ENCODE data around the gene CDH22.

Gene CDH22

GRCh38 chr20:46349035-46349741 lies 40.9 kb upstream of the CDH22 start:
- Mint-ChIP-seq H3K4me1 (peaks cover 35 to 51% of the 10 kb centered on the region in 2 donors), H3K4me3 (peak overlapping the region in 1 of 2 donors; percentile 52), H3K36me3 (peaks cover 41 to 48% of the 10 kb centered on the region in 2 donors), H3K27me3 (no peaks in the 10 kb centered on the region), H3K9me3 (peaks cover 0 to 1% of the 10 kb centered on the region in 2 donors), H3K27ac (peak overlapping the region; percentile 27)
- no peak for ATAC-seq (replicated peaks)
- no peak for DNase-seq

GRCh38 chr20:46347841-46348803 lies 39.8 kb upstream of the CDH22 start:
- H3K4me3 Mint-ChIP-seq, result no peak overlapping the region
- peaks cover 0 to 1% of the 10 kb centered on the region in 2 donors for H3K9me3 Mint-ChIP-seq
- H3K36me3 Mint-ChIP-seq, result peaks cover 32 to 37% of the 10 kb centered on the region in 2 donors
- peaks cover under 1 to 5% of the 10 kb centered on the region in 2 donors for H3K27me3 Mint-ChIP-seq
- ATAC-seq (replicated peaks) (no peak), DNase-seq (no peak)
- H3K27ac Mint-ChIP-seq, result no peak overlapping the region
- H3K4me1 Mint-ChIP-seq, result peaks cover 35 to 57% of the 10 kb centered on the region in 2 donors

GRCh38 chr20:46346770-46347169 lies 38.5 kb upstream of the CDH22 start:
- Mint-ChIP-seq H3K4me3 (no peak overlapping the region), H3K36me3 (peaks cover 19 to 25% of the 10 kb centered on the region in 2 donors), H3K9me3 (peaks cover 0 to 1% of the 10 kb centered on the region in 2 donors), H3K27ac (no peak overlapping the region), H3K4me1 (peaks cover 32 to 53% of the 10 kb centered on the region in 2 donors), H3K27me3 (peaks cover 13 to 15% of the 10 kb centered on the region in 2 donors)
- DNase-seq (no peak), ATAC-seq (replicated peaks) (no peak)

GRCh38 chr20:46344488-46345162 lies 36.3 kb upstream of the CDH22 start:
- H3K9me3 Mint-ChIP-seq, result peaks cover 0 to 1% of the 10 kb centered on the region in 2 donors
- peak overlapping the region in 1 of 2 donors; percentile 4 for H3K4me3 Mint-ChIP-seq
- DNase-seq, result no peak
- no peak overlapping the region for H3K27ac Mint-ChIP-seq
- ATAC-seq (replicated peaks), result no peak
- H3K27me3 Mint-ChIP-seq, result peaks cover 22 to 30% of the 10 kb centered on the region in 2 donors
- peaks cover 4 to 9% of the 10 kb centered on the region in 2 donors for H3K36me3 Mint-ChIP-seq
- peaks cover 15 to 32% of the 10 kb centered on the region in 2 donors for H3K4me1 Mint-ChIP-seq

- Mint-ChIP-seq H3K9me3 (peaks cover 0 to 1% of the 10 kb centered on the region in 2 donors), H3K4me3 (peak overlapping the region in 1 of 2 donors; percentile 53), H3K27me3 (peaks cover 25 to 37% of the 10 kb centered on the region in 2 donors), H3K4me1 (peaks cover 13 to 25% of the 10 kb centered on the region in 2 donors), H3K36me3 (peaks cover 2 to 7% of the 10 kb centered on the region in 2 donors), H3K27ac (peak overlapping the region; percentile 51)
- no peak for DNase-seq
- ATAC-seq (replicated peaks), result peak in 1 of 2 donors; percentile 10
Measured at GRCh38 chr20:46343975-46344357, 35.7 kb upstream of the CDH22 start.

GRCh38 chr20:46343348-46343974 lies 35.2 kb upstream of the CDH22 start:
- ATAC-seq (replicated peaks) (peak; percentile 67), DNase-seq (no peak)
- Mint-ChIP-seq H3K4me3 (peak overlapping the region; percentile 65 to 72), H3K27ac (peak overlapping the region; percentile 51), H3K9me3 (peaks cover 0 to 1% of the 10 kb centered on the region in 2 donors), H3K36me3 (peaks cover 0 to 7% of the 10 kb centered on the region in 2 donors), H3K4me1 (peaks cover 13 to 22% of the 10 kb centered on the region in 2 donors), H3K27me3 (peaks cover 28 to 40% of the 10 kb centered on the region in 2 donors)

GRCh38 chr20:46342451-46343347 lies 34.4 kb upstream of the CDH22 start:
- Mint-ChIP-seq H3K36me3 (peaks cover 0 to 7% of the 10 kb centered on the region in 2 donors), H3K9me3 (peaks cover 0 to 1% of the 10 kb centered on the region in 2 donors), H3K27ac (peak overlapping the region; percentile 51), H3K27me3 (peaks cover 28 to 41% of the 10 kb centered on the region in 2 donors), H3K4me3 (peak overlapping the region; percentile 61 to 65), H3K4me1 (peaks cover 13 to 22% of the 10 kb centered on the region in 2 donors)
- ATAC-seq (replicated peaks) (peak in 1 of 2 donors; percentile 20), DNase-seq (no peak)

GRCh38 chr20:46342010-46342378 lies 33.7 kb upstream of the CDH22 start:
- peaks cover 13 to 22% of the 10 kb centered on the region in 2 donors for H3K4me1 Mint-ChIP-seq
- peaks cover 28 to 48% of the 10 kb centered on the region in 2 donors for H3K27me3 Mint-ChIP-seq
- H3K27ac Mint-ChIP-seq, result no peak overlapping the region
- H3K4me3 Mint-ChIP-seq, result no peak overlapping the region
- DNase-seq (no peak), ATAC-seq (replicated peaks) (no peak)
- H3K36me3 Mint-ChIP-seq, result peaks cover 0 to 7% of the 10 kb centered on the region in 2 donors
- peaks cover 0 to 1% of the 10 kb centered on the region in 2 donors for H3K9me3 Mint-ChIP-seq

GRCh38 chr20:46341074-46342009 lies 33.0 kb upstream of the CDH22 start:
- Mint-ChIP-seq H3K9me3 (peaks cover 0 to 1% of the 10 kb centered on the region in 2 donors), H3K4me3 (no peak overlapping the region), H3K36me3 (peaks cover 0 to 7% of the 10 kb centered on the region in 2 donors), H3K4me1 (peaks cover 13 to 22% of the 10 kb centered on the region in 2 donors), H3K27me3 (peaks cover 28 to 52% of the 10 kb centered on the region in 2 donors), H3K27ac (no peak overlapping the region)
- ATAC-seq (replicated peaks) (no peak), DNase-seq (no peak)

- no peak overlapping the region for H3K27ac Mint-ChIP-seq
- peaks cover 40 to 75% of the 10 kb centered on the region in 2 donors for H3K27me3 Mint-ChIP-seq
- H3K9me3 Mint-ChIP-seq, result no peaks in the 10 kb centered on the region
- no peak for DNase-seq
- H3K4me3 Mint-ChIP-seq, result no peak overlapping the region
- H3K4me1 Mint-ChIP-seq, result peaks cover 9 to 13% of the 10 kb centered on the region in 2 donors
- H3K36me3 Mint-ChIP-seq, result no peaks in the 10 kb centered on the region
- ATAC-seq (replicated peaks), result no peak
Measured at GRCh38 chr20:46339037-46339436, 30.7 kb upstream of the CDH22 start.

GRCh38 chr20:46336735-46337134 lies 28.4 kb upstream of the CDH22 start:
- no peak overlapping the region for H3K4me3 Mint-ChIP-seq
- no peaks in the 10 kb centered on the region for H3K4me1 Mint-ChIP-seq
- H3K27ac Mint-ChIP-seq, result no peak overlapping the region
- H3K27me3 Mint-ChIP-seq, result peaks cover 40 to 80% of the 10 kb centered on the region in 2 donors
- H3K36me3 Mint-ChIP-seq, result no peaks in the 10 kb centered on the region
- ATAC-seq (replicated peaks) (no peak), DNase-seq (no peak)
- H3K9me3 Mint-ChIP-seq, result no peaks in the 10 kb centered on the region
